Right renal pelvis (tissue), 4 donors: ENCODE results near the gene PDGFC. TPM values are rescaled to one million over a fixed set of nuclear protein-coding genes. Genes with fewer than 3 reads are reported as not detected.

ENCODE experiments used
- DNase-seq, 4 donors: peaks; one replicate each; pipeline ENCODE4 v3.0.0-alpha.2; 2013; ENCODE audit warnings: low read depth in 4 of 4, low spot score in 3 of 4, missing footprints in 1 of 4
- polyA plus RNA-seq, 4 donors: library from polyadenylated mRNA; unstranded; fragments of 120-200 nt; gene quantifications; one replicate each; pipeline ENCODE4 v1.2.1, GENCODE V29; 2013; ENCODE audit not compliant: insufficient read length in 4 of 4

Gene PDGFC
- polyA plus RNA-seq, 4 donors = 66.2 to 78.5 (median 70.4) TPM

DNA sequence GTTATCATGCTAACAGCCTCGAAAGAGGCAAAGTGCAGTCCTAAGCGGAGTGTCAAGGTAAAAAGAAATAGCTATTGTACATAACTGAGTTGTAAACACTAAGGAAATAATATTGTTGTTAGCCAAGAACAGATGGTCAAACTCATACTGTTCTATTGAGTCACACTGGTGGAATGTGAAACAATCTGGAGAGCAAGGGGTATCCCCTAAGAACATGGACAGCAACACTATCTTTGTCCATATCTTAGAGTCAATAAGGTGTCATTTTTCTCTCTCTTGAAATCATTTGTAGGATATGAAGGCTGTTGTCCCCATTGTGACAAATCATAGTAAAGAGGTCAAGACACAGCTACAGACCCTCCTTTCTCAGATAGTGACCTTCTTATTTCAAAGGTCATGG is 4.5 kb upstream of the PDGFC start:
- DNase-seq = no peak

DNA sequence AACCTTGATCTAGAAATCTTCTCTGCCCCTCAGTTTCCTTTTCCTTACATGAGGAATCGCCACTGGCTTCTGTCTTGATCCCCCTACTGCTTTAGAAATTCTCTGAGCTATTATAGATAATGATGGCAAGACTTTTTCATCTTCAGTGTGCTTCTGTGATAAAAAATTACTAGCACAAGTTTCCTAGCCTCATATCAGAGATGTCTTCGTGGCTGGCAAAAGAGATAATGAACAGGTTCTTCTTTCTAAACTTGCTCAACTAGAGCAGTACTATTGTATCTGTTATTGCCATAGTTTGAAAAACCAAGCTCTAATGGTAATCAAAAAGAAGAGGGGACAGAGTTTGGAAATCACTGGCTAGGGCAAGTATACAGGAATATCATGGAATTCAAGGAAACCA is 4.1 kb upstream of the PDGFC start:
- no peak for DNase-seq

- no peak for DNase-seq
These were observed 2.7 kb upstream of the PDGFC start for GRCh38 chr4:156974264-156974663.

GRCh38 chr4:156972379-156973015 is 898 bp upstream of the PDGFC start:
- no peak for DNase-seq

- DNase-seq = no peak
These were observed 379 bp downstream of the PDGFC start for GRCh38 chr4:156971165-156971675.

- DNase-seq = no peak
These were observed 966 bp downstream of the PDGFC start for GRCh38 chr4:156970501-156971164.

GRCh38 chr4:156969911-156970310 is 1.7 kb downstream of the PDGFC start:
- no peak for DNase-seq

DNA sequence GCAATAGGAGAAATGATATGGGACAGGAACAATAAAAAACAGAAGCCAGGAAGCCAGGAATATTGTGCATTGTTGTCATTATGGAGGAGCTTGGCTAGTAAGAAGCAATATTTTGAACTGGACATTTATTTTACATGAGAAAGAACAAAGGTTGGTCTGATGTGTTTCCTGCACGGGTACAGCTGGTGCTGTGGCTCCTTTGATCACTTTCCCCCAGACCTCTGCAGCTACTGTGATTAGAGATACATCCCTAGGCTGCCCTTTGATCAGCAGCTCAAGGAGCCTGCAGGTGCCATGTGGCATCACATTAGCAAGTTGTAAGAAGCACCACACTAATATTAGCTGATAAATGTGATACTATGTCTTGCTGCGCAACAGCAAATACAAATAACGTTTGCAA is 2.5 kb downstream of the PDGFC start:
- no peak for DNase-seq

- peak in 3 of 4 donors; percentile 68 to 76 (median 75) for DNase-seq
These were observed 3.1 kb downstream of the PDGFC start for GRCh38 chr4:156968479-156968984.

DNA sequence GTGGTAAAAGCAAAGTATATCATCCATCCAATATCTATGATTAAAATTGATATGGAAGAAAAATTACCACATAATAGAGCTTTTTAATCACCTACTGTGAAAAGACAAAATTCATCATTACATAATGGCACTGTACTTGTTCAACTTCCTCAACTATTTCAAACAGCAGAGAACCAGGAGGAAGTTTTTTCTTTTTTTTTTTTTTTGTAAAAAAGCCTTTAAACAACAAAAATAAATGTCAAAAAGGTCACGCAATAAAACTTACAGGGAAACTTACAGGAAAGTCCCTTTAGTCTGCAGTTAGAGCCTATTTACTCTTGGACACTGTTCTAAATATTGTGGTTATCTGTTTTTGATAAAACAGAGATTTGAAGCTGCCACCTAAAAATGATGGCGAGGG is 4.8 kb downstream of the PDGFC start:
- DNase-seq = no peak

DNA sequence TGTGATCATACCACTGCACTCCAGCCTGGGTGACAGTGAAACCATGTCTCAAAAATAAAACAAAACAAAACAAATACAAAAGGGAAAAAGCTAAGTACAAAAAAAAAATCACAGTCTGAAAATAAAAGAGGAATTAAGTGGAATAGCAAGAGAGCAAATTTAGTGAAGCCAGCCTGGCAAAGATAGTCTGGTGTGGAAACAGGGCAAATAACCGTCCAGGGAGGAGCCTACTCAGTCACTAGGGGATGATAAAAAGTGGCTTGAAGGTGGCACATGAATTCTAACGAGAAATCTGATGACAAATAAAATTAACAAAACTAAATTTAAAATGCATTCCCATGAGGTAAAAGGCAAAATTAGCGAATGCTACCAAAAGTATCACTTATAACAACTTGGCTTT is 8.2 kb downstream of the PDGFC start:
- no peak for DNase-seq

DNA sequence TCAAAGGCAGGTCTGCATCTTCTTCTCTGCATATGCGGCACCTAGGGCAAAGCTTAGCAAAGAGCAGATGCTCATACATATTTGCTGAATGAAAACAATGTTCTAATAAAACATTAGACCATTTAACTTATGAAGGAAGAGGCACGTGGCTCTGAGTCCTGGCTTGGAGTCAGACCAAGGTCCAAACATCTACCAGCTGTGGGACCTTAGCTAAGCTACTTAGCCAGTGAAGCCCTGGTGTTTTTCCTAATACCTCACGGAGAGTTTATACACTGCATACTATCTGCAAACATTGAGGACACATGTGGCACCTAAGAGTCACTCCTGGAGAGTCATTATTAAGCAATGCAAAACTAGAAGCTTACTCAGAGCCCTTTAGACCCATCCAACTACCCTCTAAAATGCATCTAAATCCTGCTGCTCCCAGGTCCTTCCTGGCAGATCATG is 9.0 kb downstream of the PDGFC start:
- DNase-seq = no peak

DNA sequence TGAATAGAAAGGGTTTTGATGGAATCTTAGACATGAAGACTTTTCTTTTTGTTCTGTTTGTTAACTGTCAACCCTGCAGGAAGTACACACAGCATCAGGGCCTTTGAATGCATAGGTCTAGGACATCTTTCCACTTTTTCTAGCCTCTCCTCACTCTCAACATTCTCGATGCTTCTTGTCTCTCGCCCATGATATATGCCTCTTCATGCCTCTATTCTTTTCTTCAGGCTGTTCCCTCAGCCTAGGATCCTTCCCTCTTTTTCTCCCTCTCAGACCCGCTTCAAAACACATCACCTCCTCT is 9.6 kb downstream of the PDGFC start:
- no peak for DNase-seq

DNA sequence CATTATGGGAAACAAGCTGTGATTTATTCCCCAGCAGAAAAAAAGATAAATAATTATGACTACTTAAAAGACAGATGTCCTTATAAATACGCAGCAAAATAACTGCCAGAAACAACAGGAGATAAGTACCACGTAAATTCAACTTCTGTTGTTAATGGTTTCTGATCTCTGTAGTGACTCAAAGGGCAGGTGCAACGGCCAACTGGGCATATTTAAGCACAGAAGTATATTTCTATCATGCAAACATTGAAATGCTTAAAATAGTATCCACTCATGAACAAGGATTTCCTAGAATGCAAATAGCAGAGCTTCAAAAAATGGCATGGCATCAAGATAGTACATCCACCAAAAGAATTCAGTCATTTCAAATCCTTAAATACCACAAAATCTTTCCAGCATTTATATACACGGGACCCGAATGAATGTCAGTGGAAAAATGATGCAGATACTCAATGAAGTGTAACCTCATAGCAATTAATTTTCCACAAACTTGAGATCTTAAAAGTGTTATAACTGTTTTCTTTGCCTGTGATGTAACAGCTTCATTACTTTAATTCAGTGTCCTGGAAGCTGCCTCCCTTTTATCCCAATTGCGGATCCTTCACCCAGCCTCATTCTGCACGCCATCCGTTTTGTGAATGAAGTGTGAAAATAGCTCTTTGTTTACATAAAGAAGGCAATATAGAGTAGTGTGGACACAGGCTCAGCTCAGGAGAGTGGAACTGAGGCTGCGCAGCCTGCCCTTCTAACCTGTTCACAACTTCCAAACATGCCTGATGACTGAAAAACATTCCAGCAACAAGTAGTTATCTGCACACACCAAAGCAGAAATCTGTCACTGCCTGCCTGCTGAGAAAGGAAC is 10.2 kb downstream of the PDGFC start:
- DNase-seq = no peak

DNA sequence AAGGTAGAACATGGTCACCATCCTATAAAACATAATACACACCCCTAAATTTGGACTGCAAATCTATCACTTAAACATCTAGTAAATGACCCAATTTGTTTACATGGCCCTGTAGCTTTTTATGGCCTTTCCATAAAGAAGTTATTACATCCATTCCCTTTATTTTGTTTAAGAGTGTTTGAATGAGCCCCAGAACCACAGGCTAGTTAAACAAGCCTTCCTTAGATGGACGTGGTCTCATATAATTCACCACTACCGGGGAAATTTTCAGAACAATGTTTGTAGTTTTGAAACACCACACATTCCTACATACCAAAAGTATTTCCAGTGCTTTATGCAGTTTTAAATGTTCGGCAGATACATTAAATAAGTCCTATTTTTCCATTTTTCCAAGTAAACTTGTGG is 12.3 kb downstream of the PDGFC start:
- no peak for DNase-seq

DNA sequence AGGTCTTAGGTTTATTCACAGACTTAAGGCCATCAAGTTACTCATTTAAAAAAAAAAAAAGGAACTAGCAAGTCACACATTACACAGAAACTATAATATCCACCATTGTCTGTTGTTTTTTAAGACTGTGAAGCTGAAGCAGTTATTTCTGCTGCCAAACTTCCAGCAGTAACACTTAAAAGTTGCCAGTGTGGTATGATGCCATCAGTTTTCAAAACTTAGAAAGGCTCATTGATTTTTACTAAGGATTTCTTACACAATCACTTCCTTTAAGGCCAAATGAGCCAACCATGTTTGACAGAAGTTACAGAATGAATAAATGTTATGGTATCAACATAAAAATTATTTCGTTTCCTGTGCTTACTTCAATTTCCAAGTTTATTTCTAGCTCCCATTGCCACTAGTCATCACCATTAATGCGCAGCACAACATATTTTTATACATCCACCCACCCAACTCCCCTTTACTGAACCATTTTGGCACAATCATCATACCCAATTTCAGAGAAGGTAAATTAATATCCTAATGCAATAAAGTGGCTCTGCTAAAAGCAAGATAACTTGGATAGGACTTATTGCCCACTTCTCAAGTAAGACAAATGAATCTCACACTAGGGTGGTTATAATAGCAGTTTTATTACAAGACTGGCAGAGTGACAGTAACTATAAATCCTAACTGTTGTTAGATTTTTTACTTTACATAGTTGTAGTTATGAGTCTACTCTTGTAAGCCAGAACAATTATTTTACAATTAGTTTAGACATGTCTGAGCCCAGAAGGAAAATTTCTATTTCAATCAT is 13.1 kb downstream of the PDGFC start:
- DNase-seq = no peak

- no peak for DNase-seq
These were observed 14.0 kb downstream of the PDGFC start for GRCh38 chr4:156957556-156957955.

DNA sequence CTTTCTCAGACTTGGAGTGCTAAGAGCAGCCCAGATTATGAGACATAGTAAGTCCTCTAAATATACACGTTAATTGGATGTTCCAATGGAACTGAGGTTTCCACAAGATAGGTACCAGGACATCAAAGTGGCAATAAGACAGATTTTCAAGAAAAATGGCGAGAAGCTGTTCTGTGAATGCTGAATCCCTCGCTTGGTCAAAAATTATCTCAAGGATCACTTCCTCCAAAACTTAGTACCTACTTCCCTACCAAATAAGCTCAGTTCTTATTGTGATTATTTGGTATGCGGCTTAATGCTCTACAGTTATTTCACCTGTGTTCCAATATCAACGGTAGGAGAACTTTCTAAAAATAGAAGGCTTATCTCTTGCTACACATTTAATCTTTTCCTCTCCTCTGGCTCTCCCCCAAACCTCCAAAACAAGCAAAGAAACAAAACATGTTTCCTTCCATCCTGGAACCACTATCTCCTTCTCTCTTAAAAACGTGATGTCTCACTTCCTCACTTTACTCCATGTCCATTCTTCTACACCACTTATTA is 14.7 kb downstream of the PDGFC start:
- DNase-seq = no peak

GRCh38 chr4:156956359-156956758 is 15.2 kb downstream of the PDGFC start:
- no peak for DNase-seq

DNA sequence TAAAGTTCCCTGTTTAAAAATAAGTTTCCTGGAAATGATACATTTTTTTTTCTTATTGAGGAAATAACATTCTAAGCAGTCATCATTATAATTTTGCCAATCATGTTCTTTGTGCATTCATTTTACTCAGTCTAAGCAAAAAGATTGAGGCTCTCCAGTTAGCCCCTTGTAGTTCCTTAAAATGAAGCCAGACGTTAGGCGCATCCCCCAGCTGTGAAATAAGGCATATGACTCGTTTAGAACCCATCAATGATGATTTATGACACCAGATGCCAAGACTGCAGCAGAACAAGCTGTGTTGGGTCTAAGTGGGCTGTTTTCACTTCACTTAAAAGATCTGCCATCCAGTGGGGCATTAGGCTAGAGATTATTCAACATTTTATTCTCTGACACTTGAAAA is 17.0 kb downstream of the PDGFC start:
- DNase-seq = no peak
